ENCODE results near the gene GPR63.

DNA sequence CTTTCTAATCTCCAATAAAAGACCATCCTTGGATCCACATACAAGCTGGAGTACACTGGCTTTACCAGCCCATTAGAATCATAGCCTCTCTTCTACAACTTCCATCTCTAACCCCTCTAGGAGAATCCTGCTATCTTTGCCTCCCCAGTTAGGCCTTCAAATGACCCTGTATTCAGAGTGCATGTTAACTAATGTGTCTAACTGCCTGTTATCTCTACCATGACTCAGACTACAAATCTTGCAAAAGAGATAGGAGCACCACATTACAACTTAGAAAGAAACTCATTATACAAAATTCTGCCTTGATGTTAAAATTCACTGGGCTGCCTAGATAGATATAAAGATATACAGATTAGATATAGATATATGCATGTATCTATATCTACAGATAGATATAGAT is 28.2 kb downstream of the GPR63 start:
- TF ChIP-seq TCF7L2 (IDR thresholded peaks at IDR 0.05; ENCODE audit: low read depth, low read length) (no peak), CTCF (IDR thresholded peaks at IDR 0.05) (no peak)
